ENCODE results near the gene ASB18.

GRCh38 chr2:236215761-236216333 lies 48.4 kb downstream of the ASB18 start:
- TF ChIP-seq CTCF (IDR thresholded peaks at IDR 0.05; ENCODE audit: extremely low read depth in 1 of 2, insufficient read depth in 1 of 2, low read depth in 1 of 2, low read length in 2 of 2) (no peak), POLR2AphosphoS5 (IDR thresholded peaks at IDR 0.05; ENCODE audit: insufficient read depth, low read depth, low read length) (no peak), MAX (IDR thresholded peaks at IDR 0.05; ENCODE audit: insufficient read depth, insufficient read length) (no peak), EZH2 (IDR thresholded peaks at IDR 0.05; ENCODE audit: borderline replicate concordance, low read depth, low read length, severe bottlenecking) (no peak)

All from endothelial cell of umbilical vein (primary cell).